HepG2 (cell line): Measurements from ENCODE around the gene DSN1. TPM values are rescaled to one million over a fixed set of nuclear protein-coding genes. Genes with fewer than 3 reads are reported as not detected.
A peak's percentile ranks its signal among the peaks of the same experiment; 100 is the strongest.

ENCODE experiments used
- ATAC-seq: fragments of 200-7000 bp; cut with Tn5 transposase; 3 replicates; pipeline ENCODE4 v1.9.1; 2020; ENCODE audit warnings: mild to moderate bottlenecking, moderate library complexity
- BruUV-seq: library from RNA; stranded (reverse); fragments of 400-500 nt; replicated peaks from 2 replicates; lab custom pipeline; 2021; lab: Mats Ljungman, UMichigan
- CTCF ChIA-PET: fragments of 300-600 bp; formaldehyde crosslinking; extraction: SDS; loops from one replicate; lab custom pipeline; 2021; ENCODE audit warnings: low total read pairs, inconsistent platforms, low intra/inter-chr PET ratio; lab: Yijun Ruan, JAX
- POLR2A ChIA-PET: fragments of 350-600 bp; sonication (Branson Sonifier 250); formaldehyde crosslinking; loops from one replicate; lab custom pipeline; 2020; ENCODE audit warnings: antibody characterized with exemption, inconsistent platforms; lab: Yijun Ruan, JAX
- DNase-seq: peaks from one replicate; pipeline ENCODE4 v3.0.0-alpha.2; 2015; ENCODE audit warnings: low spot score
- FAIRE-seq: peaks from 3 replicates; lab custom pipeline; 2011; peaks lifted over from hg19 to GRCh38; lab: Jason Lieb, UNC
- H2AFZ ChIP-seq: one replicate; pipeline ENCODE4 v1.6.1; 2011; ENCODE audit warnings: low read length, inconsistent platforms
- H3K27ac ChIP-seq: fragments of 300-600 bp; 3 replicates; pipeline ENCODE4 v1.8.0; 2011; ENCODE audit warnings: mixed run types, mild to moderate bottlenecking, mixed read lengths, low read length, inconsistent platforms; ENCODE audit not compliant: insufficient read depth; ENCODE audit errors: extremely low read length
- H3K27me3 ChIP-seq, 2 experiments: fragments of 200-600 bp in 1 of 2; 2 replicates in 1 of 2; 3 replicates in 1 of 2; pipeline versions ENCODE4 v1.6.0 to v1.8.0; 2011; ENCODE audit warnings: low read length in 2 of 2, mild to moderate bottlenecking in 2 of 2, moderate library complexity in 2 of 2, inconsistent platforms in 1 of 2; ENCODE audit not compliant: insufficient read depth in 2 of 2, control insufficient read depth in 1 of 2
- H3K36me3 ChIP-seq, 2 experiments: fragments of 200-600 bp in 1 of 2; replicated peaks in 1 of 2; 2 replicates in 1 of 2; 3 replicates in 1 of 2; pipeline versions ENCODE4 v1.5.1 to v1.8.0; 2011; ENCODE audit warnings: low read length in 2 of 2, inconsistent platforms in 1 of 2; ENCODE audit not compliant: insufficient read depth in 2 of 2, control insufficient read depth in 1 of 2
- H3K4me1 ChIP-seq: 2 replicates; pipeline ENCODE4 v1.5.1; 2012; ENCODE audit warnings: low read length, inconsistent platforms; ENCODE audit not compliant: insufficient read depth
- H3K4me2 ChIP-seq: 2 replicates; pipeline ENCODE4 v1.6.0; 2011; ENCODE audit warnings: low read depth, low read length, inconsistent platforms
- H3K4me3 ChIP-seq, 3 experiments: fragments of 200-600 bp in 1 of 3; sonication (generic), shearing (Covaris generic) in 1 of 3; replicated peaks in 1 of 3; 2 replicates each; pipeline ENCODE4 v1.5.1; 2011 to 2016; ENCODE audit warnings: low read length in 3 of 3, inconsistent platforms in 2 of 3, low read depth in 2 of 3, mild to moderate bottlenecking in 2 of 3, control low read depth in 1 of 3, mixed read lengths in 1 of 3; ENCODE audit not compliant: insufficient read depth in 1 of 3
- H3K79me2 ChIP-seq: one replicate; pipeline ENCODE4 v1.6.1; 2011; ENCODE audit warnings: low read length, inconsistent platforms; ENCODE audit not compliant: insufficient read depth
- H3K9ac ChIP-seq: 2 replicates; pipeline ENCODE4 v1.6.0; 2011; ENCODE audit warnings: mild to moderate bottlenecking, low read depth, low read length, inconsistent platforms; ENCODE audit not compliant: insufficient read depth
- H3K9me3 ChIP-seq: 2 replicates; pipeline ENCODE4 v1.5.1; 2012; ENCODE audit warnings: mild to moderate bottlenecking, low read length
- H4K20me1 ChIP-seq: 2 replicates; pipeline ENCODE4 v1.6.0; 2011; ENCODE audit warnings: inconsistent platforms, mild to moderate bottlenecking, low read length, moderate library complexity; ENCODE audit not compliant: insufficient read depth
- CREBL2 ChIP-seq: sonication (generic); formaldehyde crosslinking; IDR thresholded peaks from 2 replicates; pipeline ENCODE4 v1.8.1; 2023; ENCODE audit warnings: missing genetic modification reagents, mild to moderate bottlenecking, borderline replicate concordance
- ETV6 ChIP-seq: sonication (generic); formaldehyde crosslinking; conservative IDR thresholded peaks from 2 replicates; pipeline ENCODE4 v1.4.0; 2020; ENCODE audit warnings: missing genetic modification reagents
- JUND ChIP-seq: sonication (generic); formaldehyde crosslinking; IDR thresholded peaks from 2 replicates; pipeline ENCODE4 v1.8.0; 2022; ENCODE audit warnings: mild to moderate bottlenecking, missing genetic modification reagents
- RAD21 ChIP-seq: fragments of 450-650 bp; formaldehyde crosslinking; IDR thresholded peaks from 2 replicates; pipeline ENCODE4 v1.5.0; 2020; ENCODE audit warnings: mild to moderate bottlenecking
- SATB2 ChIP-seq: sonication (generic); formaldehyde crosslinking; IDR thresholded peaks from 2 replicates; pipeline ENCODE4 v1.5.0; 2020; ENCODE audit warnings: missing genetic modification reagents
- SMC3 ChIP-seq: IDR thresholded peaks from 2 replicates; pipeline ENCODE4 v1.6.1; 2011; ENCODE audit warnings: low read length, improper control_type of control experiment
- XBP1 ChIP-seq: sonication (generic); formaldehyde crosslinking; IDR thresholded peaks from 2 replicates; pipeline ENCODE4 v1.5.0; 2020; ENCODE audit warnings: missing genetic modification reagents
- ZBTB33 ChIP-seq: sonication (generic); formaldehyde crosslinking; IDR thresholded peaks from 2 replicates; pipeline ENCODE4 v1.4.0; 2020; ENCODE audit warnings: missing genetic modification reagents
- ZNF142 ChIP-seq: sonication (generic); formaldehyde crosslinking; IDR thresholded peaks from 2 replicates; pipeline ENCODE4 v1.4.0; 2020; ENCODE audit warnings: missing genetic modification reagents
- ZNF20 ChIP-seq: sonication (generic); formaldehyde crosslinking; IDR thresholded peaks from 2 replicates; pipeline ENCODE4 v1.4.0; 2020; ENCODE audit warnings: mild to moderate bottlenecking, moderate library complexity, missing genetic modification reagents
- ZNF629 ChIP-seq: sonication (generic); formaldehyde crosslinking; conservative IDR thresholded peaks from 2 replicates; pipeline ENCODE4 v1.5.0; 2020; ENCODE audit warnings: missing genetic modification reagents
- ZNF740 ChIP-seq: sonication (generic); formaldehyde crosslinking; IDR thresholded peaks from 2 replicates; pipeline ENCODE4 v1.4.0; 2020; ENCODE audit warnings: missing genetic modification reagents
- ZUFSP ChIP-seq: sonication (generic); formaldehyde crosslinking; IDR thresholded peaks from 2 replicates; pipeline ENCODE4 v1.9.0; 2021; ENCODE audit warnings: missing genetic modification reagents, mild to moderate bottlenecking, borderline replicate concordance
- WGBS: methylation state at CpG from one replicate; pipeline ENCODE4 v1.1.6; 2017; ENCODE audit warnings: low lambda C conversion rate; 5-methylcytosine and 5-hydroxymethylcytosine counted together
- in situ Hi-C: cut with HindIII; loops from 2 replicates; pipeline ENCODE4 v1.10.0; 2017; ENCODE audit warnings: low pct_unique_long_range_greater_than_20kb; ENCODE audit not compliant: extremely low pct_ligation_motif_present
- intact Hi-C: fragments of 100-400 bp; cut with micrococcal nuclease; formaldehyde crosslinking; loops from one replicate; pipeline ENCODE4 v1.10.0; 2022; ENCODE audit not compliant: unreplicated experiment
- polyA plus RNA-seq, 8 experiments: library from polyadenylated mRNA; depleted of rRNA in 3 of 8; stranded (reverse) in 7 of 8; unstranded in 1 of 8; fragments of >200 nt; fragmentation: Illumina TruSeq in 4 of 8; extraction: Trizol in 4 of 8; gene quantifications; 2 replicates each; pipeline versions ENCODE4 v1.2.1 to v1.2.3, GENCODE V29; 2011 to 2016; ENCODE audit warnings: low read depth in 4 of 8, missing spikeins in 1 of 8, mixed read lengths in 1 of 8; ENCODE audit not compliant: insufficient read depth in 1 of 8
- total RNA-seq, 5 experiments: library from RNA; depleted of rRNA; stranded (reverse); fragments of >200 nt; fragmentation: Illumina TruSeq; extraction: Trizol; gene quantifications; 2 replicates each; pipeline ENCODE4 v1.2.3, GENCODE V29; 2016; ENCODE audit warnings: low read depth in 1 of 5

DSN1 gene
- total and polyA plus RNA-seq, 2 of the 13 experiments (the other 11 are each of a cell fraction or from before 2014, with no cell fraction given), result 18.7 to 53.7 TPM

GRCh38 chr20:36717657-36718056 lies 55.9 kb downstream of the DSN1 start:
- H3K4me3 ChIP-seq, result no peak overlapping the region
- FAIRE-seq (peak; percentile 66), DNase-seq (peak; percentile 45), ATAC-seq (peak; percentile 72)
- ChIA-PET CTCF (interaction anchor here (1.2 to 2.4 kb wide), 2 partner anchors 37 to 170 kb away, joined by 3 to 15 read pairs; no protein-coding TSS in a partner anchor), POLR2A (no interaction called here)
- WGBS, result 91% methylated on average over 2 of the region's 2 CpGs
- no peak overlapping the region for H3K9ac ChIP-seq
- peaks cover 9% of the 10 kb centered on the region for H3K4me1 ChIP-seq
- in situ Hi-C loops (no loop called here), intact Hi-C loops (loop anchor here (1.0 kb wide), 1 partner anchor 37 kb away; no protein-coding TSS in a partner anchor)
- no TSS peak for BruUV-seq
- H3K36me3 ChIP-seq, result peaks cover 3 to 15% of the 10 kb centered on the region in 2 experiments
- H3K79me2 ChIP-seq, result no peaks in the 10 kb centered on the region
- H3K27me3 ChIP-seq, result no peaks in the 10 kb centered on the region
- no peak overlapping the region for H3K27ac ChIP-seq
- no peak overlapping the region for H2AFZ ChIP-seq
- no peaks in the 10 kb centered on the region for H4K20me1 ChIP-seq
- no peaks in the 10 kb centered on the region for H3K9me3 ChIP-seq
- no peak overlapping the region for H3K4me2 ChIP-seq
- TF ChIP-seq XBP1 (CRISPR knock-in tag) (no peak), SMC3 (peak; percentile 62), RAD21 (CRISPR knock-in tag) (peak; percentile 42; the same call in 1 of the 2 replicates), JUND (CRISPR knock-in tag) (no peak), ZNF740 (CRISPR knock-in tag) (no peak), ZNF142 (no peak), ZUFSP (CRISPR knock-in tag) (no peak), CREBL2 (CRISPR knock-in tag) (no peak), ZBTB33 (CRISPR knock-in tag) (no peak), SATB2 (CRISPR knock-in tag) (no peak), ETV6 (CRISPR knock-in tag) (no peak), ZNF20 (CRISPR knock-in tag) (no peak), ZNF629 (CRISPR knock-in tag) (no peak)
